ENCODE results near the gene ACTR3. TPM values are rescaled to one million over a fixed set of nuclear protein-coding genes. Genes with fewer than 3 reads are reported as not detected.

ACTR3 gene
- total and polyA plus RNA-seq, 8 donors, result 41.6 to 189 (median 97.5) TPM

DNA sequence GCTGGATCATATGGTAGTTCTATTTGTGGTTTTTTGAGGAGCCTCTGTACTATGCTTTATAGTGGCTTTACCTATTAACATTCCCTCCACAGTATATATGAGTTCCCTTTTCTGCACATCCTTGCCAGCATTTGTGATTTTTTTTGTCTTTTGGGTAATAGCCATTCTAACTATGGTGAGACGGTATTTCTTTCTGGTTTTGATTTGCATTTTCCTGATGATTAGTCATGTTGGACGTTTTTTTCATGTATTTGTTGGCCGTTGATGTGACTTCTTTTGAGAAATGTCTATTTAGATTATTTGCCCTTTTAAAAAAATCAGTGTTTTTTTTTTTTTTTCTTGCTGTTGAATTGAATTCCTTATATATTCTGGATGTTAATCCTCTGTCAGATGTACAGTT is 31.1 kb downstream of the ACTR3 start:
- DNase-seq, result no peak
- peaks cover 0 to 24% (median 0%) of the 10 kb centered on the region in 4 donors for H3K4me1 ChIP-seq
- no peaks in the 10 kb centered on the region for H3K27me3 ChIP-seq
- intact Hi-C loops (cut with DNase I; ENCODE audit: low total_unique reads), result no loop called here
- no peaks in the 10 kb centered on the region for H3K9me3 ChIP-seq
- H3K27ac ChIP-seq, result no peak overlapping the region
- TF ChIP-seq POLR2A (IDR thresholded peaks at IDR 0.05), result no peak
- TF ChIP-seq, protein P1, sequence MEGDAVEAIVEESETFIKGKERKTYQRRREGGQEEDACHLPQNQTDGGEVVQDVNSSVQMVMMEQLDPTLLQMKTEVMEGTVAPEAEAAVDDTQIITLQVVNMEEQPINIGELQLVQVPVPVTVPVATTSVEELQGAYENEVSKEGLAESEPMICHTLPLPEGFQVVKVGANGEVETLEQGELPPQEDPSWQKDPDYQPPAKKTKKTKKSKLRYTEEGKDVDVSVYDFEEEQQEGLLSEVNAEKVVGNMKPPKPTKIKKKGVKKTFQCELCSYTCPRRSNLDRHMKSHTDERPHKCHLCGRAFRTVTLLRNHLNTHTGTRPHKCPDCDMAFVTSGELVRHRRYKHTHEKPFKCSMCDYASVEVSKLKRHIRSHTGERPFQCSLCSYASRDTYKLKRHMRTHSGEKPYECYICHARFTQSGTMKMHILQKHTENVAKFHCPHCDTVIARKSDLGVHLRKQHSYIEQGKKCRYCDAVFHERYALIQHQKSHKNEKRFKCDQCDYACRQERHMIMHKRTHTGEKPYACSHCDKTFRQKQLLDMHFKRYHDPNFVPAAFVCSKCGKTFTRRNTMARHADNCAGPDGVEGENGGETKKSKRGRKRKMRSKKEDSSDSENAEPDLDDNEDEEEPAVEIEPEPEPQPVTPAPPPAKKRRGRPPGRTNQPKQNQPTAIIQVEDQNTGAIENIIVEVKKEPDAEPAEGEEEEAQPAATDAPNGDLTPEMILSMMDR (IDR thresholded peaks at IDR 0.05), result no peak
- H3K36me3 ChIP-seq, result peaks cover 20 to 76% (median 65%) of the 10 kb centered on the region in 4 donors
- 76 to 86% (median 79%) methylated on average over 3 of the region's 3 CpGs for WGBS, 5 donors
- no peak overlapping the region for H3K4me3 ChIP-seq

GRCh38 chr2:113922335-113922734 is 32.4 kb downstream of the ACTR3 start:
- H3K9me3 ChIP-seq, result no peaks in the 10 kb centered on the region
- no peak overlapping the region for H3K4me3 ChIP-seq
- intact Hi-C loops (cut with DNase I; ENCODE audit: low total_unique reads), result no loop called here
- TF ChIP-seq, protein P1 (IDR thresholded peaks at IDR 0.05), result no peak
- TF ChIP-seq POLR2A (IDR thresholded peaks at IDR 0.05) (no peak), POLR2AphosphoS5 (IDR thresholded peaks at IDR 0.05) (no peak), EP300 (IDR thresholded peaks at IDR 0.05) (no peak)
- H3K27ac ChIP-seq, result no peak overlapping the region
- no peaks in the 10 kb centered on the region for H3K27me3 ChIP-seq
- peaks cover 0 to 16% (median 0%) of the 10 kb centered on the region in 4 donors for H3K4me1 ChIP-seq
- no peak for DNase-seq
- 95 to 98% (median 96%) methylated on average over 6 of the region's 6 CpGs for WGBS, 5 donors
- peaks cover 18 to 76% (median 68%) of the 10 kb centered on the region in 4 donors for H3K36me3 ChIP-seq

DNA sequence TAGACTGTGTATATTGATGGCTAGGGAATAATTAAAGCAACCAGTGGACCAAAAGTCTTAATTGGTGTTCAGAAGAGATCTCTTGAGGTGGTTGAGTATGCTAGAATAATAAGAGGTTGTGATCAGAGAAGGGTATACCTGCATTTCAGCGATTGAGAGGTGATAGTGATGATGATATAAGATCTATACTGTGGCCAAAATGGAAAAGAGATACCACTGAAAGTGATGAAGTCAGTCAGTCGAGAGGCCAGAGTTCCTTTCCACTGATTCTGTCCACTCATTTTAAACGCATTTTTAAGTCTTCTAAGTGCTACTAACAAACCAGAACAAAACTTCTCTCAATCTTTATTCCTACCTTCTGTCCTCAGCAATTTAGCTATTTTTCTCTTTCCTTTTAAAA is 32.9 kb downstream of the ACTR3 start:
- no peak overlapping the region for H3K4me3 ChIP-seq
- TF ChIP-seq POLR2AphosphoS5 (IDR thresholded peaks at IDR 0.05) (no peak), POLR2A (IDR thresholded peaks at IDR 0.05) (no peak), EP300 (IDR thresholded peaks at IDR 0.05) (no peak)
- TF ChIP-seq, protein P1 (IDR thresholded peaks at IDR 0.05), result no peak
- peaks cover 16 to 76% (median 68%) of the 10 kb centered on the region in 4 donors for H3K36me3 ChIP-seq
- H3K9me3 ChIP-seq, result no peaks in the 10 kb centered on the region
- H3K4me1 ChIP-seq, result peaks cover 0 to 12% (median 0%) of the 10 kb centered on the region in 4 donors
- no peak overlapping the region for H3K27ac ChIP-seq
- DNase-seq, result no peak
- H3K27me3 ChIP-seq, result no peaks in the 10 kb centered on the region
- WGBS, 5 donors, result 56 to 89% (median 82%) methylated on average over 3 of the region's 3 CpGs
- intact Hi-C loops (cut with DNase I; ENCODE audit: low total_unique reads), result no loop called here

DNA sequence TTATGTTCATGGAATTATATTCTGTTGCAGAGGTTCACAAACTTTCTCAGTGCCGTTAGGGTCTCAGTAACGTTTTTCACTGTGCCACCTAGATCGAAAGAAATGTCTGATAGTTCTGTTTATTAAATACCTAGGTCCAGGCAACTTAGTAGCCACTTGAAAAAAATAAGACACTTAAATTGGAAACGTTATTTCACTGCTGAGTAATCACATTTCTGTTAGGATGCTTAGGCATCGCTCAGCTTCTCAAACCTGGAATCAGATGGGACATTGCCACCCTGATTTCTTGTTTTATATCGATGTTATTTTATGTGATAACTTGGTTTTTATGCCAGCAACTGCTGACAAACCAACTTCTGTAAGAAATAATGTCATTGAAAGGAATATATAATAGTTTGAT is 36.0 kb downstream of the ACTR3 start:
- no peaks in the 10 kb centered on the region for H3K9me3 ChIP-seq
- intact Hi-C loops (cut with DNase I; ENCODE audit: low total_unique reads), result no loop called here
- H3K4me1 ChIP-seq, result peaks cover 0 to 14% (median 0%) of the 10 kb centered on the region in 4 donors
- DNase-seq, result no peak
- no peak overlapping the region for H3K4me3 ChIP-seq
- peaks cover 20 to 70% (median 65%) of the 10 kb centered on the region in 4 donors for H3K36me3 ChIP-seq
- TF ChIP-seq POLR2AphosphoS5 (IDR thresholded peaks at IDR 0.05) (no peak), POLR2A (IDR thresholded peaks at IDR 0.05) (no peak), EP300 (IDR thresholded peaks at IDR 0.05) (no peak)
- TF ChIP-seq, protein P1 (IDR thresholded peaks at IDR 0.05), result no peak
- H3K27ac ChIP-seq, result no peak overlapping the region
- 75 to 90% (median 79%) methylated on average over 6 of the region's 6 CpGs for WGBS, 5 donors
- no peaks in the 10 kb centered on the region for H3K27me3 ChIP-seq
